ENCODE results near the gene TLX2.

- no peak for TF ChIP-seq CTCF (IDR thresholded peaks at IDR 0.05; ENCODE audit: insufficient read depth, low read length)
- TF ChIP-seq POLR2AphosphoS5 (IDR thresholded peaks at IDR 0.05; ENCODE audit: low read depth), result no peak
- TF ChIP-seq SPI1 (IDR thresholded peaks at IDR 0.05; ENCODE audit: borderline replicate concordance, low read depth), result no peak
- TF ChIP-seq GABPA (IDR thresholded peaks at IDR 0.05; ENCODE audit: low read depth), result no peak
- no peak for TF ChIP-seq REST (IDR thresholded peaks at IDR 0.05; ENCODE audit: insufficient replicate concordance, low read depth)
Observed at GRCh38 chr2:74488643-74489481, 25.4 kb upstream of the TLX2 start.

All from HL-60 (cell line).